Gastrocnemius medialis (tissue), 4 donors: ENCODE results near the gene PVALB. TPM values are rescaled to one million over a fixed set of nuclear protein-coding genes. Genes with fewer than 3 reads are reported as not detected.

Experiments used
- ATAC-seq, 2 donors: fragments of 150-250 bp; one replicate each; pipeline ENCODE4 v1.9.1; 2016
- DNase-seq, 2 donors: peaks; one replicate each; pipeline ENCODE4 v3.0.0-alpha.2; 2019
- H3K27ac ChIP-seq, 4 donors: fragments of 200-600 bp; sonication (generic); 1 replicate in 1 of 4; 2 replicates in 3 of 4; pipeline ENCODE4 v1.5.1; 2016 to 2018; ENCODE audit warnings: mild to moderate bottlenecking in 2 of 4, moderate library complexity in 1 of 4
- H3K27me3 ChIP-seq, 3 donors: fragments of 200-600 bp; sonication (generic) in 2 of 3; 1 replicate in 1 of 3; 2 replicates in 2 of 3; pipeline versions ENCODE4 v1.5.1 to v1.6.0; 2016 to 2019; ENCODE audit warnings: mild to moderate bottlenecking in 1 of 3, moderate library complexity in 1 of 3
- H3K36me3 ChIP-seq, 2 donors: fragments of 200-600 bp; sonication (generic) in 1 of 2; one replicate each; pipeline ENCODE4 v1.5.1; 2017 to 2018
- H3K4me1 ChIP-seq, 2 donors: fragments of 200-600 bp; sonication (generic) in 1 of 2; one replicate each; pipeline ENCODE4 v1.5.1; 2016 to 2017; ENCODE audit warnings: mild to moderate bottlenecking in 2 of 2
- H3K4me3 ChIP-seq, 4 donors: fragments of 200-600 bp; sonication (generic) in 3 of 4; 1 replicate in 1 of 4; 2 replicates in 3 of 4; pipeline ENCODE4 v1.5.1; 2016 to 2019; ENCODE audit warnings: mild to moderate bottlenecking in 2 of 4
- H3K9me3 ChIP-seq, 3 donors: fragments of 200-600 bp; sonication (generic) in 2 of 3; 1 replicate in 1 of 3; 2 replicates in 2 of 3; pipeline ENCODE4 v1.5.1; 2016 to 2019
- CTCF ChIP-seq, 5 experiments: fragments of 450-650 bp in 3 of 5; fragments of 200-600 bp in 2 of 5; sonication (generic) in 2 of 5; IDR thresholded peaks in 4 of 5; conservative IDR thresholded peaks in 1 of 5; 1 replicate in 4 of 5; 2 replicates in 1 of 5; pipeline ENCODE4 v1.5.1; 2016 to 2019; ENCODE audit warnings: antibody characterized with exemption in 5 of 5, mild to moderate bottlenecking in 3 of 5, moderate library complexity in 3 of 5
- POLR2A ChIP-seq, 2 donors: fragments of 450-650 bp; IDR thresholded peaks; one replicate each; pipeline ENCODE4 v1.6.1; 2017; ENCODE audit warnings: antibody characterized with exemption in 2 of 2, mild to moderate bottlenecking in 2 of 2, moderate library complexity in 2 of 2
- in situ Hi-C, 4 donors: fragments of 200-750 bp; cut with MboI; loops; one replicate each; pipeline versions ENCODE4 v1.15.0 to v1.8.0; 2017; ENCODE audit warnings: low sequenced_read_pairs in 4 of 4
- intact Hi-C: fragments of 100-400 bp; cut with DNase I; formaldehyde crosslinking; loops from one replicate; pipeline ENCODE4 v1.15.1; 2023; ENCODE audit warnings: low total_unique reads
- total RNA-seq, 4 donors: library from RNA; depleted of rRNA; stranded (reverse); fragments of >200 nt; gene quantifications; one replicate each; pipeline versions ENCODE4 v1.1.0 to v1.2.3, GENCODE V29; 2016

The PVALB gene
- total RNA-seq, 4 donors from 2014 or later: 1.2 to 4.1 TPM; not detected in 2

- intact Hi-C loops (loop anchor here (10.0 kb wide), 1 partner anchor 424 kb away; no protein-coding TSS in a partner anchor), in situ Hi-C loops (loop anchor here in 1 of 4 donors (10.0 kb wide), 1 partner anchor 204 kb away; no protein-coding TSS in a partner anchor)
- Histone ChIP-seq H3K27me3 (no peaks in the 10 kb centered on the region), H3K27ac (no peak overlapping the region), H3K9me3 (no peaks in the 10 kb centered on the region), H3K4me3 (no peak overlapping the region), H3K4me1 (peaks cover 8 to 11% of the 10 kb centered on the region in 2 donors), H3K36me3 (peaks cover 0 to 5% of the 10 kb centered on the region in 2 donors)
- TF ChIP-seq CTCF (IDR thresholded peaks at IDR 0.05 in 4 of 5, conservative IDR thresholded peaks at IDR 0.05 in 1 of 5): no peak
- no peak for TF ChIP-seq POLR2A (IDR thresholded peaks at IDR 0.05)
- ATAC-seq (no peak), DNase-seq (no peak)
These were observed 46.2 kb downstream of the PVALB start for GRCh38 chr22:36770513-36771231.

GRCh38 chr22:36769541-36770512, 47.0 kb downstream of the PVALB start:
- DNase-seq (no peak), ATAC-seq (no peak)
- Histone ChIP-seq H3K27me3 (no peaks in the 10 kb centered on the region), H3K36me3 (peaks cover 0 to 5% of the 10 kb centered on the region in 2 donors), H3K4me1 (peaks cover 2 to 5% of the 10 kb centered on the region in 2 donors), H3K4me3 (no peak overlapping the region), H3K9me3 (no peaks in the 10 kb centered on the region), H3K27ac (no peak overlapping the region)
- in situ Hi-C loops: loop anchor here in 1 of 4 donors (10.0 kb wide), 1 partner anchor 205 kb away; no protein-coding TSS in a partner anchor
- TF ChIP-seq CTCF (IDR thresholded peaks at IDR 0.05 in 4 of 5, conservative IDR thresholded peaks at IDR 0.05 in 1 of 5) (no peak), POLR2A (IDR thresholded peaks at IDR 0.05) (no peak)
- intact Hi-C loops: loop anchor here (10.0 kb wide), 1 partner anchor 425 kb away; no protein-coding TSS in a partner anchor

GRCh38 chr22:36768616-36769015, 48.2 kb downstream of the PVALB start:
- intact Hi-C loops: no loop called here
- ATAC-seq: no peak
- in situ Hi-C loops: no loop called here
- DNase-seq: no peak
- Histone ChIP-seq H3K27me3 (no peaks in the 10 kb centered on the region), H3K9me3 (no peaks in the 10 kb centered on the region), H3K27ac (no peak overlapping the region), H3K36me3 (peaks cover 0 to 5% of the 10 kb centered on the region in 2 donors), H3K4me3 (no peak overlapping the region), H3K4me1 (no peaks in the 10 kb centered on the region)
- TF ChIP-seq POLR2A (IDR thresholded peaks at IDR 0.05) (no peak), CTCF (IDR thresholded peaks at IDR 0.05 in 4 of 5, conservative IDR thresholded peaks at IDR 0.05 in 1 of 5) (no peak)

GRCh38 chr22:36768141-36768540, 48.7 kb downstream of the PVALB start:
- Histone ChIP-seq H3K27ac (no peak overlapping the region), H3K27me3 (no peaks in the 10 kb centered on the region), H3K36me3 (peaks cover 0 to 5% of the 10 kb centered on the region in 2 donors), H3K4me3 (no peak overlapping the region), H3K4me1 (no peaks in the 10 kb centered on the region), H3K9me3 (no peaks in the 10 kb centered on the region)
- no peak for TF ChIP-seq POLR2A (IDR thresholded peaks at IDR 0.05)
- TF ChIP-seq CTCF (IDR thresholded peaks at IDR 0.05 in 4 of 5, conservative IDR thresholded peaks at IDR 0.05 in 1 of 5): no peak
- intact Hi-C loops: no loop called here
- ATAC-seq (no peak), DNase-seq (no peak)
- in situ Hi-C loops: no loop called here
